Upper lobe of left lung (tissue), 6 donors: Measurements from ENCODE around the gene PPP1R14B. TPM values are rescaled to one million over a fixed set of nuclear protein-coding genes. Genes with fewer than 3 reads are reported as not detected.
A peak's percentile ranks its signal among the peaks of the same experiment; 100 is the strongest.

ENCODE experiments used
- ATAC-seq, 2 donors: fragments of 200-7000 bp; cut with Tn5 transposase; one replicate each; pipeline ENCODE4 v1.9.1; 2022; ENCODE audit warnings: mild to moderate bottlenecking in 2 of 2, moderate library complexity in 2 of 2; ENCODE audit not compliant: low FRiP score in 2 of 2
- DNase-seq, 2 donors: peaks; one replicate each; pipeline ENCODE4 v3.0.0-alpha.2; 2019 to 2020
- H3K27ac ChIP-seq, 4 donors: fragments of 200-600 bp; sonication (generic); one replicate each; pipeline ENCODE4 v1.5.1; 2016 to 2019
- H3K27me3 ChIP-seq, 4 donors: fragments of 200-600 bp; sonication (generic); one replicate each; pipeline ENCODE4 v1.5.1; 2017 to 2019
- H3K36me3 ChIP-seq, 4 donors: fragments of 200-600 bp; sonication (generic); one replicate each; pipeline ENCODE4 v1.5.1; 2016 to 2019
- H3K4me1 ChIP-seq, 4 donors: fragments of 200-600 bp; sonication (generic); one replicate each; pipeline ENCODE4 v1.5.1; 2018 to 2019
- H3K4me3 ChIP-seq, 4 donors: fragments of 200-600 bp; sonication (generic); one replicate each; pipeline ENCODE4 v1.5.1; 2017 to 2019; ENCODE audit warnings: mild to moderate bottlenecking in 2 of 4, moderate library complexity in 1 of 4
- H3K9me3 ChIP-seq, 4 donors: fragments of 200-600 bp; sonication (generic); one replicate each; pipeline ENCODE4 v1.5.1; 2018 to 2019
- EP300 ChIP-seq, 4 donors: sonication (generic); formaldehyde crosslinking; IDR thresholded peaks; one replicate each; pipeline ENCODE4 v1.5.1; 2017; ENCODE audit warnings: antibody characterized with exemption in 4 of 4, control low read depth in 2 of 4
- POLR2A ChIP-seq, 4 donors: fragments of 450-650 bp; IDR thresholded peaks; one replicate each; pipeline ENCODE4 v1.5.1; 2016 to 2017; ENCODE audit warnings: antibody characterized with exemption in 4 of 4, mild to moderate bottlenecking in 2 of 4
- POLR2AphosphoS5 ChIP-seq, 2 donors: sonication (generic); formaldehyde crosslinking; IDR thresholded peaks; one replicate each; pipeline ENCODE4 v1.5.1; 2017; ENCODE audit warnings: antibody characterized with exemption in 2 of 2
- WGBS, 2 donors: methylation state at CpG; one replicate each; pipeline ENCODE4 v1.1.5; 2017 to 2018; 5-methylcytosine and 5-hydroxymethylcytosine counted together
- total RNA-seq, 6 donors: library from RNA; depleted of rRNA in 4 of 6; stranded (reverse); fragments of >200 nt in 4 of 6; gene quantifications; one replicate each; pipeline versions ENCODE4 v1.1.0 to v1.2.1, GENCODE V29; 2016 to 2021
- TF ChIP-seq, protein P1 (sequence below), 6 experiments: fragments of 450-650 bp in 4 of 6; fragments of 200-600 bp in 2 of 6; sonication (generic) in 2 of 6; IDR thresholded peaks; one replicate each; pipeline ENCODE4 v1.5.1; 2016 to 2019; ENCODE audit warnings: antibody characterized with exemption in 6 of 6
- donor health status: DM: no; HTN: no; CAD: no; lungs with moderate emphysema.
- donor health status: DM: no; HTN: yes; CAD: no; lungs with severe emphysema.

The PPP1R14B gene
- total RNA-seq, 6 donors from 2014 or later, result 51.4 to 118 (median 60.3) TPM

DNA sequence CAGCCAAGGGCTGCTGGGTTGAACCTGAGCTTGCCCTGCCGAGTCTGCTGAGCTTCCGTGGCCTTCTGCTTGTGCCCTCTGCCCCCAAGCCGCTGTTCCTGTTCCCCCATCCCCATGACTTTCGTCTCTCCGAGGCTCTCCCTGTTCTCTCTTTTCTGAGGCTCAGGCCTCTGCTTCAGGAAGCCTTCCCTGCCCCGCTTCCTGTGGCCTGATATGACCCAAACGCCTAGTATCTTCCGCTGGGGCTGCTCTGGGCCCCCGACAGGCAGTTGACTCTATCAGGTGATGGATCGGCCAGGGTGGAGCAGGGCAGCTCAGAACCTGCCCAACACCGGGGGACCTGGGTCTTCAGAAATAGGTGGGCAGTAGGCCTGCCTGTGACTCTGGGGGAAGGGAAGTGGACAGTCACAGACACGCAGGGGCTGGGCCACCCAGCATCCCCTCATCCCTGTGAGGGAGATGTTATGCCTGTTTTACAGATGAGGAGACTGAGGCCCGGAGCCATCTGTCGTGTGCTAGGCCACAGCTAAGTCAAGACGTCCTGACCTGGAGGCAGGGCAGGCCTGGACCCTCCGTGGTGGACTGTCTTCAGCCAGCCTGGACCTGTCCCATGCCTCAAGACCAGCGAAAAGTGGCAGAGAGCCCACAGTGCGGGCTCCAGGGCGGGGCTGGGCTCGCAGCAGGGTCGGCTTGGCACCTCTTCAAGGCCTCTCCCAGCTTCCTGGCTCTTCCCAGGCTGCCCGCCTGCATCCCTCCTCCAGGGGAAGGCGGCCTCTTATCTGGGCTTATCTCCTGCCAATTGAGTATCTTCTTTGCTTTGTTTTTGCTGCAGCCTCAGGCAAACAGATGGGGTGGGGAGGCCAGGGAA is 21.5 kb upstream of the PPP1R14B start:
- Histone ChIP-seq H3K36me3 (peaks cover 1 to 39% (median 33%) of the 10 kb centered on the region in 4 donors), H3K27ac (peak overlapping the region; percentile 96 to 98 (median 96)), H3K4me3 (peak overlapping the region in 3 of 4 donors; percentile 75 to 92 (median 78)), H3K4me1 (peaks cover 29 to 38% (median 33%) of the 10 kb centered on the region in 4 donors), H3K27me3 (no peaks in the 10 kb centered on the region), H3K9me3 (no peaks in the 10 kb centered on the region)
- 25 to 52% methylated on average over 12 to 22 of the region's 23 CpGs for WGBS, 2 donors
- TF ChIP-seq, protein P1, sequence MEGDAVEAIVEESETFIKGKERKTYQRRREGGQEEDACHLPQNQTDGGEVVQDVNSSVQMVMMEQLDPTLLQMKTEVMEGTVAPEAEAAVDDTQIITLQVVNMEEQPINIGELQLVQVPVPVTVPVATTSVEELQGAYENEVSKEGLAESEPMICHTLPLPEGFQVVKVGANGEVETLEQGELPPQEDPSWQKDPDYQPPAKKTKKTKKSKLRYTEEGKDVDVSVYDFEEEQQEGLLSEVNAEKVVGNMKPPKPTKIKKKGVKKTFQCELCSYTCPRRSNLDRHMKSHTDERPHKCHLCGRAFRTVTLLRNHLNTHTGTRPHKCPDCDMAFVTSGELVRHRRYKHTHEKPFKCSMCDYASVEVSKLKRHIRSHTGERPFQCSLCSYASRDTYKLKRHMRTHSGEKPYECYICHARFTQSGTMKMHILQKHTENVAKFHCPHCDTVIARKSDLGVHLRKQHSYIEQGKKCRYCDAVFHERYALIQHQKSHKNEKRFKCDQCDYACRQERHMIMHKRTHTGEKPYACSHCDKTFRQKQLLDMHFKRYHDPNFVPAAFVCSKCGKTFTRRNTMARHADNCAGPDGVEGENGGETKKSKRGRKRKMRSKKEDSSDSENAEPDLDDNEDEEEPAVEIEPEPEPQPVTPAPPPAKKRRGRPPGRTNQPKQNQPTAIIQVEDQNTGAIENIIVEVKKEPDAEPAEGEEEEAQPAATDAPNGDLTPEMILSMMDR (IDR thresholded peaks at IDR 0.05), result peak in 2 of 6 experiments; percentile 5 to 28
- no peak for TF ChIP-seq POLR2AphosphoS5 (IDR thresholded peaks at IDR 0.05)
- peak; percentile 51 to 87 for DNase-seq
- no peak for ATAC-seq

- no peak overlapping the region for H3K4me3 ChIP-seq
- TF ChIP-seq, protein P1 (IDR thresholded peaks at IDR 0.05), result no peak
- no peak for TF ChIP-seq POLR2AphosphoS5 (IDR thresholded peaks at IDR 0.05)
- TF ChIP-seq POLR2A (IDR thresholded peaks at IDR 0.05), result no peak
- TF ChIP-seq EP300 (IDR thresholded peaks at IDR 0.05), result no peak
- peaks cover 4 to 48% (median 42%) of the 10 kb centered on the region in 4 donors for H3K36me3 ChIP-seq
Observed at GRCh38 chr11:64267207-64267945, 20.6 kb upstream of the PPP1R14B start.

DNA sequence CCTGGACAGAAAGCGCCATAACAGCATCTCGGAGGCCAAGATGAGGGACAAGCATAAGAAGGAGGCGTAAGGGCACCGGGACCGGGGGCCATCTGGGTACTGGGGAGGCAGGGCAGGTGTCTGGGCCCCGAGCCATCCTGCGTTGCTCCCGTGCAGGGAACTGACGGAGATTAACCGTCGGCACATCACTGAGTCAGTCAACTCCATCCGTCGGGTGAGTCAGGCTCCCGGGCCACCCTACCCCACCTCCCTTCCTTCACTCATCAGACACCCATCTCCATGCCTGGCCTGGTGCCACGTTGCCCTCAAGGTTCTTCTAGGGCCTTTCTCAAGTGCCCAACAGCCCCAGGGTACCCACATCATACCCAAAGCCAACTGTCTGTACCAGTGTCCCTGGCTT is 19.6 kb upstream of the PPP1R14B start:
- 93% methylated on average over 10 to 15 of the region's 15 CpGs for WGBS, 2 donors
- no peak overlapping the region for H3K4me3 ChIP-seq
- no peaks in the 10 kb centered on the region for H3K9me3 ChIP-seq
- no peak for TF ChIP-seq EP300 (IDR thresholded peaks at IDR 0.05)
- TF ChIP-seq POLR2A (IDR thresholded peaks at IDR 0.05), result no peak
- TF ChIP-seq POLR2AphosphoS5 (IDR thresholded peaks at IDR 0.05), result no peak
- H3K4me1 ChIP-seq, result peaks cover 18 to 26% (median 22%) of the 10 kb centered on the region in 4 donors
- DNase-seq, result peak in 1 of 2 donors; percentile 52
- peak overlapping the region in 2 of 4 donors; percentile 96 to 98 for H3K27ac ChIP-seq
- ATAC-seq, result no peak
- H3K36me3 ChIP-seq, result peaks cover 4 to 58% (median 52%) of the 10 kb centered on the region in 4 donors
- H3K27me3 ChIP-seq, result no peaks in the 10 kb centered on the region

More at GRCh38 chr11:64267207-64267945, 20.6 kb upstream of the PPP1R14B start:
- H3K27me3 ChIP-seq, result no peaks in the 10 kb centered on the region
- ATAC-seq, result no peak
- 65 to 77% methylated on average over 17 to 24 of the region's 27 CpGs for WGBS, 2 donors
- peak in 1 of 2 donors; percentile 85 for DNase-seq
- peaks cover 26 to 35% (median 29%) of the 10 kb centered on the region in 4 donors for H3K4me1 ChIP-seq
- no peaks in the 10 kb centered on the region for H3K9me3 ChIP-seq
- peak overlapping the region; percentile 96 to 98 (median 96) for H3K27ac ChIP-seq

- WGBS, 2 donors, result 94 to 97% methylated on average over 18 to 26 of the region's 35 CpGs
- ATAC-seq (no peak), DNase-seq (peak in 1 of 2 donors; percentile 75)
- no peaks in the 10 kb centered on the region for H3K27me3 ChIP-seq
- peaks cover 18 to 23% (median 22%) of the 10 kb centered on the region in 4 donors for H3K4me1 ChIP-seq
- peaks cover 4 to 64% (median 56%) of the 10 kb centered on the region in 4 donors for H3K36me3 ChIP-seq
- H3K27ac ChIP-seq, result peak overlapping the region in 1 of 4 donors; percentile 7
- no peaks in the 10 kb centered on the region for H3K9me3 ChIP-seq
- no peak overlapping the region for H3K4me3 ChIP-seq
- no peak for TF ChIP-seq EP300 (IDR thresholded peaks at IDR 0.05)
- TF ChIP-seq, protein P1 (IDR thresholded peaks at IDR 0.05), result no peak
- TF ChIP-seq POLR2A (IDR thresholded peaks at IDR 0.05), result no peak
- TF ChIP-seq POLR2AphosphoS5 (IDR thresholded peaks at IDR 0.05), result no peak
Observed at GRCh38 chr11:64265176-64266160, 18.7 kb upstream of the PPP1R14B start.
